Esophagus squamous epithelium (tissue), 4 donors: ENCODE data around the gene AGL.

Source experiments
- CTCF ChIP-seq, 6 experiments: fragments of 450-650 bp in 4 of 6; fragments of 200-600 bp in 2 of 6; sonication (generic) in 2 of 6; IDR thresholded peaks; one replicate each; pipeline ENCODE4 v1.5.1; 2016 to 2019; ENCODE audit warnings: antibody characterized with exemption in 6 of 6, mild to moderate bottlenecking in 4 of 6, moderate library complexity in 4 of 6
- POLR2A ChIP-seq, 4 donors: fragments of 450-650 bp; IDR thresholded peaks; one replicate each; pipeline ENCODE4 v1.6.1; 2017; ENCODE audit warnings: antibody characterized with exemption in 4 of 4, mild to moderate bottlenecking in 4 of 4, moderate library complexity in 3 of 4

GRCh38 chr1:99886179-99886578 is 36.0 kb downstream of the AGL start:
- TF ChIP-seq POLR2A (IDR thresholded peaks at IDR 0.05) (no peak), CTCF (IDR thresholded peaks at IDR 0.05) (no peak)
